ENCODE data around the gene KRTAP1-5. TPM values are rescaled to one million over a fixed set of nuclear protein-coding genes. Genes with fewer than 3 reads are reported as not detected.

The KRTAP1-5 gene
- polyA plus RNA-seq, 1 of the 3 experiments (the other 2 are of a cell fraction), result not detected

GRCh38 chr17:40995116-40995515 is 31.9 kb downstream of the KRTAP1-5 start:
- H3K9ac ChIP-seq, result no peak overlapping the region
- no peaks in the 10 kb centered on the region for H3K9me2 ChIP-seq
- TF ChIP-seq RAD21 (IDR thresholded peaks at IDR 0.05; ENCODE audit: low read length) (no peak), EP300 (IDR thresholded peaks at IDR 0.05; ENCODE audit: borderline replicate concordance in 1 of 2, low read depth in 1 of 2, low read length in 1 of 2) (no peak)
- H3K27ac ChIP-seq (ENCODE audit: low read depth in 2 of 2, low read length in 1 of 2), result no peak overlapping the region
- CTCF ChIA-PET, result interaction anchor here (1.2 kb wide), 1 partner anchor 554 kb away, joined by 3 read pairs; no protein-coding TSS in a partner anchor
- no peaks in the 10 kb centered on the region for H4K20me1 ChIP-seq (ENCODE audit: insufficient read depth)
- no peaks in the 10 kb centered on the region for H3K9me3 ChIP-seq
- POLR2A ChIA-PET, result no interaction called here
- no peak for DNase-seq
- no peak overlapping the region for H2AFZ ChIP-seq (ENCODE audit: low read depth)
- no peaks in the 10 kb centered on the region for H3K36me3 ChIP-seq (replicated peaks in 1 of 2; ENCODE audit: control insufficient read depth in 1 of 2, insufficient read depth in 2 of 2, low read length in 1 of 2)
- H3F3A ChIP-seq (replicated peaks; ENCODE audit: insufficient read depth), result no peaks in the 10 kb centered on the region
- H3K4me1 ChIP-seq (ENCODE audit: control insufficient read depth in 1 of 2, insufficient read depth in 2 of 2, low read depth in 1 of 2, low read length in 1 of 2), result no peaks in the 10 kb centered on the region
- H3K4me2 ChIP-seq, result no peak overlapping the region
- H3K79me2 ChIP-seq (ENCODE audit: insufficient read depth), result no peaks in the 10 kb centered on the region
- H3K4me3 ChIP-seq (ENCODE audit: low read depth in 2 of 2, low read length in 1 of 2), result no peak overlapping the region
- peaks cover 39% of the 10 kb centered on the region for H3K27me3 ChIP-seq (ENCODE audit: insufficient read depth)
- 9% methylated on average over 1 of the region's 1 CpG for WGBS (ENCODE audit: low lambda C conversion rate)

GRCh38 chr17:40993839-40994238 is 33.2 kb downstream of the KRTAP1-5 start, which contains the start of gene KRTAP3-3:
Gene KRTAP3-3 (minus strand): TSS chr17:40994164. CDS start chr17:40994097, 67 bp downstream.
- Histone ChIP-seq H3K27me3 (ENCODE audit: insufficient read depth) (peaks cover 31% of the 10 kb centered on the region), H3F3A (replicated peaks; ENCODE audit: insufficient read depth) (no peaks in the 10 kb centered on the region), H3K36me3 (replicated peaks in 1 of 2; ENCODE audit: control insufficient read depth in 1 of 2, insufficient read depth in 2 of 2, low read length in 1 of 2) (no peaks in the 10 kb centered on the region), H4K20me1 (ENCODE audit: insufficient read depth) (no peaks in the 10 kb centered on the region), H3K9me3 (no peaks in the 10 kb centered on the region), H3K9ac (no peak within 1 kb of the TSS), H3K79me2 (ENCODE audit: insufficient read depth) (no peaks in the 10 kb centered on the region), H3K4me2 (no peak within 1 kb of the TSS), H3K9me2 (no peaks in the 10 kb centered on the region; the same call in 1 of the 2 replicates), H3K27ac (ENCODE audit: low read depth in 2 of 2, low read length in 1 of 2) (no peak within 1 kb of the TSS), H3K4me3 (ENCODE audit: low read depth in 2 of 2, low read length in 1 of 2) (no peak within 1 kb of the TSS), H3K4me1 (ENCODE audit: control insufficient read depth in 1 of 2, insufficient read depth in 2 of 2, low read depth in 1 of 2, low read length in 1 of 2) (no peaks in the 10 kb centered on the region), H2AFZ (ENCODE audit: low read depth) (no peak within 1 kb of the TSS)
- TF ChIP-seq MEF2A (IDR thresholded peaks at IDR 0.05; ENCODE audit: borderline replicate concordance, low read depth) (no peak), ZBTB33 (IDR thresholded peaks at IDR 0.05; ENCODE audit: borderline replicate concordance, low read depth) (no peak)
- CTCF ChIA-PET, result no interaction called here
- DNase-seq, result no peak
- POLR2A ChIA-PET, result no interaction called here
- WGBS (ENCODE audit: low lambda C conversion rate), result 0% methylated on average over 3 of the region's 4 CpGs

- Histone ChIP-seq H3K4me3 (ENCODE audit: low read depth in 2 of 2, low read length in 1 of 2) (no peak overlapping the region), H3K27ac (ENCODE audit: low read depth in 2 of 2, low read length in 1 of 2) (no peak overlapping the region), H3K9me3 (no peaks in the 10 kb centered on the region), H3K36me3 (replicated peaks in 1 of 2; ENCODE audit: control insufficient read depth in 1 of 2, insufficient read depth in 2 of 2, low read length in 1 of 2) (no peaks in the 10 kb centered on the region), H3K79me2 (ENCODE audit: insufficient read depth) (no peaks in the 10 kb centered on the region), H3F3A (replicated peaks; ENCODE audit: insufficient read depth) (no peaks in the 10 kb centered on the region), H4K20me1 (ENCODE audit: insufficient read depth) (no peaks in the 10 kb centered on the region), H3K4me1 (ENCODE audit: control insufficient read depth in 1 of 2, insufficient read depth in 2 of 2, low read depth in 1 of 2, low read length in 1 of 2) (no peaks in the 10 kb centered on the region), H3K4me2 (no peak overlapping the region), H3K27me3 (ENCODE audit: insufficient read depth) (peaks cover 32% of the 10 kb centered on the region), H3K9me2 (no peaks in the 10 kb centered on the region; the same call in 1 of the 2 replicates), H3K9ac (no peak overlapping the region), H2AFZ (ENCODE audit: low read depth) (no peak overlapping the region)
- 18% methylated on average over 2 of the region's 2 CpGs for WGBS (ENCODE audit: low lambda C conversion rate)
- ChIA-PET POLR2A (no interaction called here), CTCF (no interaction called here)
- no peak for DNase-seq
- TF ChIP-seq SIN3A (IDR thresholded peaks at IDR 0.05; ENCODE audit: borderline replicate concordance, low read depth, low read length) (no peak), YY1 (IDR thresholded peaks at IDR 0.05; ENCODE audit: low read depth) (no peak), MAX (IDR thresholded peaks at IDR 0.05; ENCODE audit: low read depth) (no peak), MXI1 (IDR thresholded peaks at IDR 0.05; ENCODE audit: low read depth, low read length) (no peak), EZH2phosphoT487 (IDR thresholded peaks at IDR 0.05; ENCODE audit: borderline replicate concordance, low read depth) (no peak), RAD21 (IDR thresholded peaks at IDR 0.05; ENCODE audit: low read length) (no peak), REST (IDR thresholded peaks at IDR 0.05; ENCODE audit: low read depth, low read length) (no peak)
Observed at GRCh38 chr17:40993084-40993483, 33.9 kb downstream of the KRTAP1-5 start.

Measured in SK-N-SH (cell line).